Keratinocyte (primary cell): ENCODE measurements around the gene GRP. TPM values are rescaled to one million over a fixed set of nuclear protein-coding genes. Genes with fewer than 3 reads are reported as not detected.

ENCODE experiments used
- DNase-seq: peaks from one replicate; pipeline ENCODE4 v3.0.0-alpha.2; 2011; ENCODE audit warnings: low read depth, missing footprints, low spot score
- FAIRE-seq: peaks from 2 replicates; lab custom pipeline; 2011; peaks lifted over from hg19 to GRCh38; lab: Jason Lieb, UNC
- H2AFZ ChIP-seq: 2 replicates; pipeline ENCODE4 v1.6.0; 2012; ENCODE audit warnings: low read length, control low read depth, inconsistent platforms; ENCODE audit not compliant: control insufficient read depth
- H3K27ac ChIP-seq: 2 replicates; pipeline ENCODE4 v1.5.1; 2011; ENCODE audit warnings: low read length; ENCODE audit not compliant: control insufficient read depth, insufficient read depth
- H3K27me3 ChIP-seq: 3 replicates; pipeline ENCODE4 v1.6.0; 2011; ENCODE audit warnings: low read length; ENCODE audit not compliant: control insufficient read depth, insufficient read depth; ENCODE audit errors: extremely low read depth
- H3K36me3 ChIP-seq, 2 experiments: 2 replicates in 1 of 2; 3 replicates in 1 of 2; pipeline ENCODE4 v1.5.1; 2011; ENCODE audit warnings: low read length in 2 of 2, mild to moderate bottlenecking in 1 of 2; ENCODE audit not compliant: control insufficient read depth in 2 of 2, insufficient read depth in 2 of 2; ENCODE audit errors: extremely low read depth in 1 of 2
- H3K4me1 ChIP-seq: 3 replicates; pipeline ENCODE4 v1.5.1; 2011; ENCODE audit warnings: low read length; ENCODE audit not compliant: control insufficient read depth, insufficient read depth; ENCODE audit errors: extremely low read depth
- H3K4me2 ChIP-seq: 3 replicates; pipeline ENCODE4 v1.6.0; 2011; ENCODE audit warnings: low read depth, low read length; ENCODE audit not compliant: control insufficient read depth, insufficient read depth; ENCODE audit errors: extremely low read depth
- H3K4me3 ChIP-seq, 3 experiments: fragments of 200-600 bp in 1 of 3; sonication (generic) in 1 of 3; 2 replicates in 2 of 3; 3 replicates in 1 of 3; pipeline ENCODE4 v1.5.1; 2011 to 2016; ENCODE audit warnings: low read length in 3 of 3, mild to moderate bottlenecking in 3 of 3, control low read depth in 2 of 3, inconsistent platforms in 1 of 3, low read depth in 1 of 3, mixed read lengths in 1 of 3, mixed run types in 1 of 3, moderate library complexity in 1 of 3; ENCODE audit not compliant: control insufficient read depth in 2 of 3, insufficient read depth in 2 of 3; ENCODE audit errors: extremely low read depth in 1 of 3
- H3K79me2 ChIP-seq: 2 replicates; pipeline ENCODE4 v1.6.0; 2012; ENCODE audit warnings: low read length; ENCODE audit not compliant: control insufficient read depth, insufficient read depth
- H3K9ac ChIP-seq: 3 replicates; pipeline ENCODE4 v1.6.0; 2011; ENCODE audit warnings: low read length; ENCODE audit not compliant: control insufficient read depth, insufficient read depth; ENCODE audit errors: extremely low read depth
- H3K9me1 ChIP-seq: 3 replicates; pipeline ENCODE4 v1.6.0; 2011; ENCODE audit warnings: low read length; ENCODE audit not compliant: control insufficient read depth, insufficient read depth; ENCODE audit errors: extremely low read depth
- H3K9me3 ChIP-seq: 2 replicates; pipeline ENCODE4 v1.5.1; 2012; ENCODE audit warnings: low read depth, low read length; ENCODE audit not compliant: control insufficient read depth
- H4K20me1 ChIP-seq: 3 replicates; pipeline ENCODE4 v1.6.0; 2011; ENCODE audit warnings: low read length; ENCODE audit not compliant: control insufficient read depth, insufficient read depth; ENCODE audit errors: extremely low read depth
- CTCF ChIP-seq, 3 experiments: IDR thresholded peaks in 1 of 3; conservative IDR thresholded peaks in 1 of 3; optimal IDR thresholded peaks in 1 of 3; 2 replicates in 2 of 3; 3 replicates in 1 of 3; pipeline versions ENCODE3 to v1.5.1; 2011; ENCODE audit warnings: low read length in 3 of 3, mild to moderate bottlenecking in 3 of 3, moderate library complexity in 2 of 3, control low read depth in 1 of 3, inconsistent platforms in 1 of 3; ENCODE audit not compliant: insufficient read depth in 2 of 3; ENCODE audit errors: extremely low read depth in 1 of 3
- EZH2 ChIP-seq: IDR thresholded peaks from one replicate; pipeline ENCODE4 v1.6.1; 2012; ENCODE audit warnings: inconsistent platforms, mild to moderate bottlenecking, low read length, moderate library complexity
- dilution Hi-C: fragments of 300-500 bp; cut with MboI; formaldehyde crosslinking; loops from one replicate; pipeline ENCODE4 v1.7.0; 2020; ENCODE audit warnings: low sequenced_read_pairs; ENCODE audit not compliant: extremely low pct_ligation_motif_present
- polyA plus RNA-seq, 5 experiments: library from polyadenylated mRNA; depleted of rRNA in 3 of 5; stranded (reverse) in 3 of 5; stranded (forward) in 1 of 5; unstranded in 1 of 5; fragments of >200 nt; gene quantifications; 1 replicate in 1 of 5; 2 replicates in 3 of 5; 3 replicates in 1 of 5; pipeline versions ENCODE4 v1.2.1 to v1.2.3, GENCODE V29; 2011 to 2012; ENCODE audit warnings: missing spikeins in 2 of 5, low read depth in 1 of 5, low replicate concordance in 1 of 5

The GRP gene
- polyA plus RNA-seq, 1 donor (not counting 4 experiments of a cell fraction or from before 2014, with no cell fraction given) = not detected

DNA sequence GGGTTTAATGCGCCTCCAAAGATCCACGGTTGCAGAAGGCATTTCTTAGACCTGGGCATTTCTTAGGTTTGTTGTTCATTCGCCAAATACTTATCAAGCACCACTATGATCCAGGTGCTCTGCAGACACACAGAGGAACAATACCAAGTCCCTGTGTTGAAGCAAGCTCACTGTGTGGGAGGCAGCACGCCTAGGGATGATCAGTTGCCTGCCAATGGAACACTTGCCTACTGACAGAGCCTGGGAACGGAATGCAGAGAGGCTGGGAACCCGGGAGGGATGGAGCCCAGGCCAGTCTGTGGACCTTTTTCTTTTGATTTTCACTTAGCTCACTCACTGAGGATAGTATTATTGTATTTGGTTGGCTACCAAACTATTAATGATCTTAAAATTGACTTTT lies 1.9 kb upstream of the GRP start:
- H2AFZ ChIP-seq = no peak overlapping the region
- H3K79me2 ChIP-seq = no peaks in the 10 kb centered on the region
- H3K9me3 ChIP-seq = no peaks in the 10 kb centered on the region
- H3K9me1 ChIP-seq = no peaks in the 10 kb centered on the region
- H3K9ac ChIP-seq = no peak overlapping the region
- TF ChIP-seq CTCF (optimal IDR thresholded peaks at IDR 0.05 in 1 of 3, IDR thresholded peaks at IDR 0.05 in 1 of 3, conservative IDR thresholded peaks at IDR 0.05 in 1 of 3; ENCODE audit: extremely low read depth in 1 of 3, insufficient read depth in 2 of 3, low read length in 3 of 3) = no peak
- no peak for TF ChIP-seq EZH2
- H3K36me3 ChIP-seq = no peaks in the 10 kb centered on the region
- no peaks in the 10 kb centered on the region for H3K4me1 ChIP-seq
- peaks cover 72% of the 10 kb centered on the region for H3K27me3 ChIP-seq
- FAIRE-seq (no peak), DNase-seq (no peak)
- dilution Hi-C loops = no loop called here
- H4K20me1 ChIP-seq = no peaks in the 10 kb centered on the region
- H3K27ac ChIP-seq = no peak overlapping the region
- H3K4me2 ChIP-seq = no peak overlapping the region
- H3K4me3 ChIP-seq = no peak overlapping the region

- H3K9me1 ChIP-seq = no peaks in the 10 kb centered on the region
- H2AFZ ChIP-seq = no peak overlapping the region
- no peak for FAIRE-seq
- H3K79me2 ChIP-seq = no peaks in the 10 kb centered on the region
- no peak overlapping the region for H3K9ac ChIP-seq
- H3K36me3 ChIP-seq = no peaks in the 10 kb centered on the region
- no peaks in the 10 kb centered on the region for H3K4me1 ChIP-seq
- peak overlapping the region; percentile 59 for H3K4me2 ChIP-seq
- no peak for DNase-seq
- peak overlapping the region in 1 of 3 experiments; percentile 52 for H3K4me3 ChIP-seq
- dilution Hi-C loops = no loop called here
- H4K20me1 ChIP-seq = no peaks in the 10 kb centered on the region
- no peaks in the 10 kb centered on the region for H3K9me3 ChIP-seq
- H3K27ac ChIP-seq = no peak overlapping the region
- peaks cover 65% of the 10 kb centered on the region for H3K27me3 ChIP-seq
- no peak for TF ChIP-seq CTCF (optimal IDR thresholded peaks at IDR 0.05 in 1 of 3, IDR thresholded peaks at IDR 0.05 in 1 of 3, conservative IDR thresholded peaks at IDR 0.05 in 1 of 3; ENCODE audit: extremely low read depth in 1 of 3, insufficient read depth in 2 of 3, low read length in 3 of 3)
- peak; percentile 96 for TF ChIP-seq EZH2
Observed at GRCh38 chr18:59220164-59220783, 316 bp downstream of the GRP start.
